NCI-H2171 treated with DMSO at 0.1 percent for 48 hours (cell line): ENCODE measurements around the gene STAB2.
"Not testable (repeated sequence)": the region's sequence is repeated elsewhere in the genome, so short reads cannot be mapped to it uniquely, and the experiment has no call there.

Experiments
- DNase-seq: peaks from one replicate; lab custom pipeline; 2025; lab: John Stamatoyannopoulos, UW

The STAB2 gene

GRCh38 chr12:103806803-103807202, 219.7 kb downstream of the STAB2 start:
- no peak for DNase-seq

- no peak for DNase-seq
Observed at GRCh38 chr12:103807561-103808238, 220.6 kb downstream of the STAB2 start.

GRCh38 chr12:103808239-103808880, 221.3 kb downstream of the STAB2 start:
- DNase-seq: no peak

GRCh38 chr12:103809154-103809553, 222.1 kb downstream of the STAB2 start:
- DNase-seq: no peak

- not testable (repeated sequence) for DNase-seq
Observed at GRCh38 chr12:103809639-103810038, 222.6 kb downstream of the STAB2 start.

- peak; percentile 61 for DNase-seq
Observed at GRCh38 chr12:103810111-103810510, 223.0 kb downstream of the STAB2 start.

GRCh38 chr12:103811791-103812190, 224.7 kb downstream of the STAB2 start:
- DNase-seq: no peak

GRCh38 chr12:103812789-103813188, 225.7 kb downstream of the STAB2 start:
- no peak for DNase-seq

GRCh38 chr12:103813426-103813825, 226.4 kb downstream of the STAB2 start:
- DNase-seq: no peak

- no peak for DNase-seq
Observed at GRCh38 chr12:103813949-103814348, 226.9 kb downstream of the STAB2 start.

GRCh38 chr12:103814436-103814835, 227.4 kb downstream of the STAB2 start:
- DNase-seq: peak; percentile 14
